Uterus (tissue), 2 donors: ENCODE results near the gene FBXO15.

Experiments used
- CTCF ChIP-seq, 4 experiments: fragments of 200-600 bp in 2 of 4; fragments of 450-650 bp in 2 of 4; sonication (generic) in 2 of 4; IDR thresholded peaks; one replicate each; pipeline ENCODE4 v1.5.1; 2016 to 2019; ENCODE audit warnings: antibody characterized with exemption in 4 of 4, mild to moderate bottlenecking in 2 of 4, moderate library complexity in 1 of 4
- POLR2A ChIP-seq, 2 donors: fragments of 450-650 bp; IDR thresholded peaks; one replicate each; pipeline ENCODE4 v1.6.1; 2016; ENCODE audit warnings: antibody characterized with exemption in 2 of 2, mild to moderate bottlenecking in 1 of 2, moderate library complexity in 1 of 2

GRCh38 chr18:74092922-74093321 lies 54.7 kb downstream of the FBXO15 start:
- TF ChIP-seq CTCF (IDR thresholded peaks at IDR 0.05) (no peak), POLR2A (IDR thresholded peaks at IDR 0.05) (no peak)
